ENCODE data around the gene PLPP3.

PLPP3 gene

GRCh38 chr1:56511364-56511763 is 68.0 kb downstream of the PLPP3 start:
- no peak for TF ChIP-seq CTCF (IDR thresholded peaks at IDR 0.05; ENCODE audit: extremely low read depth, insufficient read depth, missing control alignments)
- no peak for DNase-seq (ENCODE audit: low spot score)
- in situ Hi-C loops (cut with MboI; ENCODE audit: low pct_unique_long_range_greater_than_20kb, low sequenced_read_pairs, unreplicated experiment) = no loop called here

GRCh38 chr1:56510642-56511021 is 68.7 kb downstream of the PLPP3 start:
- in situ Hi-C loops (cut with MboI; ENCODE audit: low pct_unique_long_range_greater_than_20kb, low sequenced_read_pairs, unreplicated experiment) = no loop called here
- DNase-seq (ENCODE audit: low spot score) = no peak
- TF ChIP-seq CTCF (IDR thresholded peaks at IDR 0.05; ENCODE audit: extremely low read depth, insufficient read depth, missing control alignments) = no peak

DNA sequence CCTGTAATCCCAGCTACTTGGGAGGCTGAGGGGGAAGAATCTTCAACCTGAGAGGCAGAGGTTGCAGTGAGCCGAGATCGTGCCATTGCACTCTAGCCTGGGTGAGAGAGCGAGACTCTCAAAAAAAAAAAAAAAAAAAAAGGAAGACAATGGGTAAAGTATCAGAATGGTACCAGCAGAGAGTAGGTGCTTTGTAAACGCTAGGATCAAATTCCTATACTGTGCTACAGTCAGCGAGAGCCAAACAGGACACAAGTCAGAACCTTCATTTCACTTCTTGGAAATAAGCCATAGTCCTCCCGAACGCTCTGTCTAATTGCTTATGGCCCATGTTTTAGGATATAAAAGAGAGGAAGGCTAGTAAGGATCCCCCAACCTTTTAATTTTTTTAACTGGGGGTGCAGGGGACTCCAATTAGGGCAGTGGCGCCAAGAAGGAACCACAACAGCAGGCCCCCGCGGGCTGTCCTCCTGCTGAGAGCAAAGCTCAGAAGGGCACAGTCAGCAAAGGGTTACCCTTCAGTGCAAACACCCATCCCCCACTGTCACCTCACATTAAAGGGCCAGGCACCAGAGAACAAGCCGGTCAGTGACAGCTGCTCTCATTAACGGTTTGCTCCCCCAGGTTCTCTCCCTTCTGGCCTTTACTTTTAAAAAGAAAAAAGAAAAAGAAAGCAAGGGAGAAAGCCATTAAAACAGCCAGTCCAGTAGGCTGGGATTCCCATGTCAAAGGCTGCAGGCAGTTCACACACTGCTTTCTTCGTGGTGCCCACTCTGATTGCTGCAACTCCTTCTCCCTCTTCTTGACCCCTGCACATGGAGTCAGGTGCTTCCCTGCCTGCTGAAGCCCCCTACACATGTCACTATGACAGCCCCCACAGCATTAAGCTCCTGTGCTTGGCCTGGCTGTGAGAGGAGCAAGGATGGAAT is 69.4 kb downstream of the PLPP3 start:
- DNase-seq (ENCODE audit: low spot score) = no peak
- in situ Hi-C loops (cut with MboI; ENCODE audit: low pct_unique_long_range_greater_than_20kb, low sequenced_read_pairs, unreplicated experiment) = no loop called here
- TF ChIP-seq CTCF (IDR thresholded peaks at IDR 0.05; ENCODE audit: extremely low read depth, insufficient read depth, missing control alignments) = no peak

- no peak for TF ChIP-seq CTCF (IDR thresholded peaks at IDR 0.05; ENCODE audit: extremely low read depth, insufficient read depth, missing control alignments)
- DNase-seq (ENCODE audit: low spot score) = no peak
- in situ Hi-C loops (cut with MboI; ENCODE audit: low pct_unique_long_range_greater_than_20kb, low sequenced_read_pairs, unreplicated experiment) = no loop called here
Observed at GRCh38 chr1:56508523-56508983, 70.8 kb downstream of the PLPP3 start.

DNA sequence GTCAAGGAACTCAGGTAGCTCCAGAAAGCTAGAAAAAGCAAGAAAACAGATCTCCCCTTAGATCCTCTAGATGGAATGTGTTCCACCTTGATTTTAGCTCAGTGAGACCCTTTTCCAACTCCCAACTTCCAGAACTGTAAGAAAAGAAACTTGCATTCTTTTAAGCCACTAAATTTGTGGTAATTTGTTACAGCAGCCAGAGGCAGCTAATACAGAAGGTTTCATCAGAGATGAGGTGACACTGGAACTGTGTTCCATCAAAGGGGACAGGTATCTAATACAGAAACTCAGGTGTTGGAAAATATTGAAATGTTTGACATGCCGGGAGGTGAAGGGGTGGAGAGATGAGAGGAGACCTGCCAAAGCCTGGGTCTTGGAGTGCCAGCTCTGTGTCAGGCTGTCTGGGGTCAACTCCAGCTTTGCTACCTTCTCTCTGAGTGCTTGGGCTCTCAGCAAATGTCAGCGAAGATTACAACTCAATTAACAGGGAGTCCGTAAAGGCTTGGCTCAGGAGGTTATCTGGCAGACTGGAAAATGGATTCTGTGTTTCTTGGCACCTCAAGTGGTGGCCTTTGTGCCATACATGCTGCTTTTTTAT is 71.3 kb downstream of the PLPP3 start:
- no peak for DNase-seq (ENCODE audit: low spot score)
- in situ Hi-C loops (cut with MboI; ENCODE audit: low pct_unique_long_range_greater_than_20kb, low sequenced_read_pairs, unreplicated experiment) = no loop called here
- TF ChIP-seq CTCF (IDR thresholded peaks at IDR 0.05; ENCODE audit: extremely low read depth, insufficient read depth, missing control alignments) = no peak

GRCh38 chr1:56506951-56507491 is 72.3 kb downstream of the PLPP3 start:
- in situ Hi-C loops (cut with MboI; ENCODE audit: low pct_unique_long_range_greater_than_20kb, low sequenced_read_pairs, unreplicated experiment) = no loop called here
- no peak for DNase-seq (ENCODE audit: low spot score)
- no peak for TF ChIP-seq CTCF (IDR thresholded peaks at IDR 0.05; ENCODE audit: extremely low read depth, insufficient read depth, missing control alignments)

Data from GM13977 (cell line).